ENCODE measurements around the gene RASA1.
A peak's percentile ranks its signal among the peaks of the same experiment; 100 is the strongest.

The RASA1 gene

DNA sequence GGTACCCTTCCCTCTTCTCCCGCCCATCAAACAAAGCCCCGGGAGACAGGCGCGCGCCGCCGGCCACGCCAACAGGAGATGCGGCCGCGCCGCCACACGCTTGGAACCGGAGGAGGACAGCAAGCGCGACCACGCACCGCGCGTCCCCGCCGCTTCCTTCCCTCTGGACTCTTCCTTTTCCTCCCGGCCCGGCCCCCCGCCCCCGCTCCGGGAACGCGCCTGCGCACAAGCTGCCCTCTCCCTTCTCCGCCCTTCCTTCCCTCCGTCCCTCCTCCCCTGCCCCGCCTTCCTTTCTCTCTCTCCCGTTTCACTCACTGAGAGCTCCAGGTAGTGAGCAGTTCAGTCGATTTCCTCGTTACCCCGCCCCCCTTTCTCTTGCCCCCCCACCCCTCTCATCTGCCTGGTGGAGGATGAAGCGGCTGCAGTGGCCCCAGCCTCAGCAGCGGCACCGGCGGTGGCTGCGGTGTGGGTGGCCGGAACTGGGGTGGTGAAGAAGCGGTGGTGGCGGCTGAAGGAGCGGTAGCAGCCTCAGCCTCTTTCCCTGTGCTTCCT lies at the start of gene RASA1:
RASA1 (plus strand) TSS at position 310 of the 552 bp plus-strand sequence. CDS start 569 bp downstream, outside the sequence.
- peaks cover 35% of the 10 kb centered on the region for H3K36me3 Mint-ChIP-seq (ENCODE audit: low read depth)
- peaks cover 38% of the 10 kb centered on the region for H3K4me1 Mint-ChIP-seq (ENCODE audit: low read depth)
- H3K27ac Mint-ChIP-seq = peak within 1 kb of the TSS; percentile 99
- H3K9me3 Mint-ChIP-seq = no peaks in the 10 kb centered on the region
- H3K27me3 Mint-ChIP-seq = no peaks in the 10 kb centered on the region
- H3K4me3 Mint-ChIP-seq = peak within 1 kb of the TSS; percentile 99
- peak; percentile 92 for DNase-seq

DNA sequence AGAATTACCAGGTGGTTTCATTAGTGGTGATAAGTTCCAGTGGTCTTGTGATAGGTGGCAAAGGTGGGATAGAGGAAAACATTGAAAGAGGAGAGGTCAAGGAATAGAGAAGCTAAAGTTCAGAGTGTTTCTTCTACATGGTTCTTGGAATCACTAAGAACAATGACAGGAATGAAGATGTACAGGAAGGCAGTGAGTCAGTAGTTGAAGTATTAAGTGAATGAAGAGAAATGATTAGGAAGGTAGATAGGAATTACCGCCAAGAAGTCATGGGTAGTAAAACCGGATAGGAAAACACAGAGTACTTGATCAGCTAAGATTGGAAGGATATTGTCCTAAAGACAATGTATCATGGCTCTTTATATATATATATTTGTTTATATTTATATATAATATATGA lies 37.9 kb upstream of the RASA1 start:
- no peaks in the 10 kb centered on the region for H3K9me3 Mint-ChIP-seq
- DNase-seq = no peak
- H3K36me3 Mint-ChIP-seq (ENCODE audit: low read depth) = no peaks in the 10 kb centered on the region
- peaks cover 7% of the 10 kb centered on the region for H3K4me1 Mint-ChIP-seq (ENCODE audit: low read depth)
- H3K27me3 Mint-ChIP-seq = no peaks in the 10 kb centered on the region
- no peak overlapping the region for H3K4me3 Mint-ChIP-seq
- H3K27ac Mint-ChIP-seq = no peak overlapping the region

DNA sequence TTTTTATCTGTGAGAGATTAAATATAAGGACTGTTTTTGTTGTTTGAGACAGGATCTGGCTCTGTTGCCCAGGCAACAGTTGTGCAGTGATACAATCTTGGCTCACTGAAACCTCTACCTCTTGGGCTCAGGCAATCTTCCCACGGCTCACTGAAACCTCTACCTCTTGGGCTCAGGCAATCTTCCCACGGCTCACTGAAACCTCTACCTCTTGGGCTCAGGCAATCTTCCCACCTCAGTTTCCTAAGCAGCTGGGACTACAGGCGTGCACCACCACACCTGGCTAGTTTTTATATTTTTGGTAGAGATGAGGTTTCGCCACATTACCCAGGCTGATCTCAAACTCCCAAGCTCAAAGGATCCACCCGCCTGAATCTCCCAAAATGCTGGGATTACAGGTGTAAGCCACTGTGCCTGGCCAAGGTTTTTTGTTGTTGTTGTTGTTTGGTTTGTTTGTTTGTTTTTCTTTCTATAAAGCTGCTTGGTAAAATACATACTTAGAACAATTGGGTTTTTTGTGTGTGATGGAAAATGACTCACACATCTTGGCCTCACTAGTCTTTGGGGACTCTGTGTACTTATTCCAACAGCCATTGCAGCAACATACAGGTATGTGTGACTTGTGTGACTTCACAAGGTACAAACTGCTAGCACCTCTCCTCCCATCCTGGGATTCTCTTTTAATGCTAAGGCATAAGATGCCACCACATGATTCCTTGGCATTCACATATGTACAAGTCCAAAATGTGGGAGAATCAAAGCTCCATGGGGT lies 36.5 kb upstream of the RASA1 start:
- no peak overlapping the region for H3K27ac Mint-ChIP-seq
- H3K4me3 Mint-ChIP-seq = no peak overlapping the region
- H3K9me3 Mint-ChIP-seq = no peaks in the 10 kb centered on the region
- no peaks in the 10 kb centered on the region for H3K36me3 Mint-ChIP-seq (ENCODE audit: low read depth)
- DNase-seq = no peak
- peaks cover 7% of the 10 kb centered on the region for H3K4me1 Mint-ChIP-seq (ENCODE audit: low read depth)
- no peaks in the 10 kb centered on the region for H3K27me3 Mint-ChIP-seq

DNA sequence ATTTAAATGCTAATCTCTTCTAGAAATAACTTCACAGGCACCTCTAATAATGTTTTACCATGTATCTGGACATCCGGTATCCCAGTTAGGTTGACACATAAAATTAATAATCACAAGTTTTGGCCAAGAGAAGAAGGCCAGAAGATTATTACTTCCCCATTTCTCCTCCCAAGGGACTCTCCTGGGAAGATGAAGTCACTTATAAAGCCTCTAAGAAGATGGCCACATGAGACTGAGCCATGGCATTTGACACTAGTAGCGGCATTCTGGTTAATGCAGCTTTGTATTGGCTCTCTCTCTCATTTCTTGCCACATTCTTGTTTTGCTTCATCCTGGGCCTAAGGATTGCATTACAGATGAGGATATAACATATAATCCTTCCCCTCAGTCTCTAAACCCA lies 34.5 kb upstream of the RASA1 start:
- H3K4me1 Mint-ChIP-seq (ENCODE audit: low read depth) = peaks cover 7% of the 10 kb centered on the region
- no peak overlapping the region for H3K4me3 Mint-ChIP-seq
- no peak for DNase-seq
- H3K36me3 Mint-ChIP-seq (ENCODE audit: low read depth) = no peaks in the 10 kb centered on the region
- no peaks in the 10 kb centered on the region for H3K9me3 Mint-ChIP-seq
- no peak overlapping the region for H3K27ac Mint-ChIP-seq
- H3K27me3 Mint-ChIP-seq = no peaks in the 10 kb centered on the region

DNA sequence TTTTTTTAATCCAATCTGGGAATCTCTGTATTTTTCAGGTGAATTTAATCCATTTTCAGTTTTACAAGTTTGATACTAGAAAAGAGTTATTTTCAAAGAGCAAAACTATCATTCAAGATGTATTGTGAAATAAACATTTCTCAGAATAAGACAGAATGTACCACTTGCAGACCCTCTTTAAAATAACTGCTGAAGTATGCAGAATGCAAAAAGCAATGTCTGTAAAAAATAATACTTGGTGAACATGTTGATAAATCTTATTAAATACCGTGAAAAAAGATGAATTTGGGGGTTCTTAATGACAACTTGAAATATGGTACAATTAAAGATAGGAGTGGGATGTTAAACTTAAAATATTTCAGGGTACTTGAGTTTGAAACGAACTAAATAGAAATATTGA lies 26.1 kb upstream of the RASA1 start:
- Mint-ChIP-seq H3K36me3 (ENCODE audit: low read depth) (no peaks in the 10 kb centered on the region), H3K4me3 (no peak overlapping the region), H3K27me3 (no peaks in the 10 kb centered on the region), H3K9me3 (no peaks in the 10 kb centered on the region), H3K4me1 (ENCODE audit: low read depth) (peaks cover 2% of the 10 kb centered on the region), H3K27ac (no peak overlapping the region)
- no peak for DNase-seq

DNA sequence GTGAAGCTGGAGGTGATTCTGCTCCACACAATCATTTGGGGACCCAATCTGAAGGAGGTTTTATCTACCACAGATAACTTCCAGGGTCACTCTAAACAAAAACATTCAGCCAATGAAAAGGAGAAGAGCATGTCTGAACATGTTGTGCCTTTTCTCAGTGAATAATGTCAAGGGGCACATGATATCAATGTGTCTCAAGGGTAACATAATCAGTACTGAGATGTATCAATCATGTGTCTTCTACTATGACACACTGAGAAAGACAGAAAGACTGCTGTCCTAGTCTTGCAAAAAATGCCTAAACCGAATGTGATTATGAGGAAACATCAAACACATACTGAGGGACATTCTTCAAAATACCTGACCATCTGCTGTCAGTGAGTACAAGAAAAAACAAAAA lies 25.4 kb upstream of the RASA1 start:
- H3K36me3 Mint-ChIP-seq (ENCODE audit: low read depth) = no peaks in the 10 kb centered on the region

DNA sequence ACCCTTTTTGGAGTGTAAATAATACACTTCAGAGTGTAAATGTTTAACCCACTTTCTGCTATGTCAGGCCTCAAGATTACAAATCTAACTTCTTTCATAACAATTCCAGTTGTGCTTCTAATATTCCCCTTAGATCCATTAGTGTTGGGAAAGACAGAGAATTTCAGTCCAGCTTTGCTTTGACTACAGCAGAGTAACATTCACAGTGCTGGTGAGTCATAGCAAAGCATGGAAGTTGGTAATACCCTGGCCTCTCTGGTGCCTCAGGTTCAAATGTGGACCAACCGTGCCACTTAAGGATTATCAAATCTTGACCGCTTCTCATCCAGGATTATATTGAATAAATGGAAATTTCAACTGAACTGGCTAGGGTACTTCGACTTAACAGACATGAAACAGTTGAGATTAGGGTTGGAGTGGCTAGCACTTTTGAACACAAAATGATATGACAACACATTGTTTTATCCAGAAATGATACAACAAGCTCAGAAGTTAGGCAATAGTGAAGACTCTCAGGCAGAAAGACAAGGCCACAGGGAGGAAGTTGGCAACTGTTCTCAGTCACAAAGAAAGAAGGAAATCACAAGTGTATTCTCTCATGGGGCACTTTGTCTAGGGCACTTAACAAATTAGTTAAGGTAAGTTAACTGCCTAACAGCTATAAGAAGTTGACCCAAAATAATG lies 24.4 kb upstream of the RASA1 start:
- DNase-seq = no peak
- peaks cover 2% of the 10 kb centered on the region for H3K4me1 Mint-ChIP-seq (ENCODE audit: low read depth)

More for the DNA sequence above, 25.4 kb upstream of the RASA1 start:
- Mint-ChIP-seq H3K4me3 (no peak overlapping the region), H3K27ac (no peak overlapping the region), H3K27me3 (no peaks in the 10 kb centered on the region), H3K9me3 (no peaks in the 10 kb centered on the region), H3K4me1 (ENCODE audit: low read depth) (peaks cover 2% of the 10 kb centered on the region)
- no peak for DNase-seq

DNA sequence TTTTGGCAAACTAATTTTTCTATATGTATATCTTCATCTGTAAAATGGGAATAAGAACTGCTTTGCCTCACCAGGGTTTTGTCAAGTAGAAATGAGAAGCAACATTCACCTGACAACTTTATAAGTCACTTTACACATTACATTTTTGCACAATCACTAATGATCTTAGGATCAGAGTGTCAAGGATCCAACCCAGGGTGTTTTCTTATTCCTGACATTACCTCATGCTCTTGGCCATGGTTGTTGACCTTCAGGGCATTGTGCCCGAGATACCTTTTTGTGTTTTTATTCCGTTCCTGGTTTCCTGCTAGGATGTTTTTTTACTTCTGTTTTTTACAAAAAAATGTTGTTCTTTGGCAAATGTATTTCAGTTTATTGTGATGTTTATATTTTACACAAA lies 22.2 kb upstream of the RASA1 start:
- no peak overlapping the region for H3K4me3 Mint-ChIP-seq
- no peak for DNase-seq
- no peaks in the 10 kb centered on the region for H3K36me3 Mint-ChIP-seq (ENCODE audit: low read depth)
- peaks cover 2% of the 10 kb centered on the region for H3K4me1 Mint-ChIP-seq (ENCODE audit: low read depth)
- no peak overlapping the region for H3K27ac Mint-ChIP-seq
- H3K9me3 Mint-ChIP-seq = no peaks in the 10 kb centered on the region
- H3K27me3 Mint-ChIP-seq = no peaks in the 10 kb centered on the region

More for the DNA sequence above, 24.4 kb upstream of the RASA1 start:
- no peak overlapping the region for H3K4me3 Mint-ChIP-seq
- H3K27ac Mint-ChIP-seq = no peak overlapping the region
- H3K36me3 Mint-ChIP-seq (ENCODE audit: low read depth) = no peaks in the 10 kb centered on the region
- H3K9me3 Mint-ChIP-seq = no peaks in the 10 kb centered on the region
- no peaks in the 10 kb centered on the region for H3K27me3 Mint-ChIP-seq

DNA sequence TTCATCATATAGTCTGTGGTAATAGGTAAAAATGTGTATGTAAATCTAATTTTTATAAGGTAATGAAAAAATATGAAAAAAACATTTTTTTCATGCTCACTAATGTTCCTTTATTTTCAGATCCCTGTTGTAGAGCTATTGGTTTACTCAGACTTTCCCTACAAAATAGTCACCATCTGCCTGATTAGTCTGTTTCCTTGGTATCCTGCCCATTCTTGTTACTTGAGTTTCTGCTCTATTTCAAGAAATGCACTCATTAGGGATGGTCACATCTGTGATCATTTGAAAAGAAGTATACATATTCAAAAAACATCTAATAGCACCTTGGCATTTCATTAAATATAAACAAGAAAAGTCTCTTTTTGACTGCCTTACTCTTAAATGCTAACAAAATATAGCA lies 21.6 kb upstream of the RASA1 start:
- H3K4me1 Mint-ChIP-seq (ENCODE audit: low read depth) = peaks cover 2% of the 10 kb centered on the region
- no peaks in the 10 kb centered on the region for H3K36me3 Mint-ChIP-seq (ENCODE audit: low read depth)
- no peak overlapping the region for H3K4me3 Mint-ChIP-seq
- DNase-seq = no peak
- H3K27ac Mint-ChIP-seq = no peak overlapping the region
- no peaks in the 10 kb centered on the region for H3K9me3 Mint-ChIP-seq
- H3K27me3 Mint-ChIP-seq = no peaks in the 10 kb centered on the region

DNA sequence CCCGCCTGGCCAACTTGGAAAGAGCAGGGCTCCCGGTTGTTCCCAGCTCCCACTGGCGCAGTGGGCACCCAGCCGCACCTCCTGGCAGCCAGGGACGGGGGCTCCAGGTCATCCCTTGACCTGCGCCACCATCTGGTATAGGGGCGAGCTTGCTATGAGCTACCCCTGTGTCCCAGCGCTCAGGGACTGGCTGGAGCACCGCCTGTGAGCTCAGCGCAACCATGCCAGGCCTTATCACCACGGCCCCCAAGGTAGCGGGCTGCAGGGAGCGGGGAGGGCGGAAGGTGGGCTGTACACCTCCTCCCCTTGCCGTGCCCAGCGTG lies 15.4 kb upstream of the RASA1 start:
- H3K27me3 Mint-ChIP-seq = no peaks in the 10 kb centered on the region
- no peak for DNase-seq
- no peak overlapping the region for H3K27ac Mint-ChIP-seq
- H3K9me3 Mint-ChIP-seq = no peaks in the 10 kb centered on the region
- no peaks in the 10 kb centered on the region for H3K4me1 Mint-ChIP-seq (ENCODE audit: low read depth)
- no peaks in the 10 kb centered on the region for H3K36me3 Mint-ChIP-seq (ENCODE audit: low read depth)
- H3K4me3 Mint-ChIP-seq = no peak overlapping the region

DNA sequence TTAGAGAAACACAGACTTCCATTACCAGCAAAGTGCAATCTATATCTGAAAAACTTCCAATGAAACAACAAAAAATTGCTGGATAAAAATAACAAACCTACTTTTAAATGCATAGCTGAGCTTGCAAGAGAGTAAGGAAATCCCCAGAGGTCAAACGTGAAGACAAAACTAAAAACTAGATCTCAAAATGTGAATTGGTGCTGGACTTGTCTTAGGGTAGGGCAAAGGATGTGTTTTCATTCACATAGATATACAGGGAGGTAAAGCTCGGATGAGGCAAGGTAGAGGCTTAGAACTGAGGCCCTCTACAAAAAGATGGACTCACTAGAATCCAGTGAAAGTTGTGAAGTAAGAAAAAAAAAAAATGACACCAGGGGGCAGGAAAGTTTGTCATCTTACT lies 13.6 kb upstream of the RASA1 start:
- H3K4me1 Mint-ChIP-seq (ENCODE audit: low read depth) = peaks cover 4% of the 10 kb centered on the region
- no peaks in the 10 kb centered on the region for H3K36me3 Mint-ChIP-seq (ENCODE audit: low read depth)
- H3K4me3 Mint-ChIP-seq = no peak overlapping the region
- no peaks in the 10 kb centered on the region for H3K27me3 Mint-ChIP-seq
- H3K27ac Mint-ChIP-seq = no peak overlapping the region
- H3K9me3 Mint-ChIP-seq = no peaks in the 10 kb centered on the region
- no peak for DNase-seq

DNA sequence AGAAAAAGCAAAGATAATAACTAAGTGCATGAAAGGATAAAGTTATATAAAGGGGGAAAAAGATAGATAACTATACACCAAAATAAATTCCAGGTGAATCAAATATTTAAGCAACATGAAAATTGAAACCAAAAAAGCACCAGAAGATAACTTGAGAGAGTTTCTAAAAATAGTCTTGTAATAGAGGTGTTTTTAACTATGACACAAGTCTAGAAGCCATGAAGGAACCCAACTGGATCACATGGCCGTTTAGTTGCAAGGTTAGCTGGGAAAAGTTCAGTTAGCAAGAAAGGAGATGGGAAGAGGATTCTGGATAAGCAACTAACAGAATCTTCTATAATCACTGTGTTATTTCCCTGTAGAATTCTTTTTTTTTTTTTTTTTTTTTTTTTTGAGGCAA lies 9.2 kb upstream of the RASA1 start:
- no peak overlapping the region for H3K27ac Mint-ChIP-seq
- no peaks in the 10 kb centered on the region for H3K27me3 Mint-ChIP-seq
- no peaks in the 10 kb centered on the region for H3K36me3 Mint-ChIP-seq (ENCODE audit: low read depth)
- no peak for DNase-seq
- H3K9me3 Mint-ChIP-seq = no peaks in the 10 kb centered on the region
- peaks cover 12% of the 10 kb centered on the region for H3K4me1 Mint-ChIP-seq (ENCODE audit: low read depth)
- H3K4me3 Mint-ChIP-seq = no peak overlapping the region

DNA sequence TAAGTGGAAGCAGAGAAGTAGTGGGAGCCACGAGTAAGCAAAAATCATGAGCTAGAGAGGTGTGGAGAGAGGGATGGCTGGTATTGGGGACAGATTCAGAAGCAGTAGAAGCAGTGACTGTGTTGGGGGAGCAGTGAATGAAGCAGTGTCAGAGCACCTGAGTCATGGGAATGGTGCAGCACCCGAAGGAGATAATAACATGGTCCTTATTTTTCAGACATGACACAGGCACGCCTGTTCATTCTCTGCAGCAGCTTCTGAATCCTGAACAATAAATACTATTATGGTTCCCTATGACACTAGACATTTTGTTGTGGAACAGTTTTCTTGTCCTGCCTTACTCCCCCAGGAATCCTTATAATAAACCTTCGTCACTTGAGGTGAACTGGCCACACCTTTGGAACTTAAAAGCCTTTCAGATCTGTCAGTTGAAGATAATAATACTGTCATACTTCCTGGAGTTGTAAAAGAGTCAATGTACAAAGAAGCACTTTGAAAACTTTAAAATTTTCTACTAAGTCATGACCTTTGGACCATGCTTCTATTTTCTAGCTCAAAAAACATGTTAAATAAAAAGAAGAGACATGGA lies 7.0 kb upstream of the RASA1 start:
- no peaks in the 10 kb centered on the region for H3K36me3 Mint-ChIP-seq (ENCODE audit: low read depth)
- H3K27ac Mint-ChIP-seq = peak overlapping the region; percentile 20
- H3K27me3 Mint-ChIP-seq = no peaks in the 10 kb centered on the region
- no peak overlapping the region for H3K4me3 Mint-ChIP-seq
- no peak for DNase-seq
- no peaks in the 10 kb centered on the region for H3K9me3 Mint-ChIP-seq
- H3K4me1 Mint-ChIP-seq (ENCODE audit: low read depth) = peaks cover 13% of the 10 kb centered on the region

DNA sequence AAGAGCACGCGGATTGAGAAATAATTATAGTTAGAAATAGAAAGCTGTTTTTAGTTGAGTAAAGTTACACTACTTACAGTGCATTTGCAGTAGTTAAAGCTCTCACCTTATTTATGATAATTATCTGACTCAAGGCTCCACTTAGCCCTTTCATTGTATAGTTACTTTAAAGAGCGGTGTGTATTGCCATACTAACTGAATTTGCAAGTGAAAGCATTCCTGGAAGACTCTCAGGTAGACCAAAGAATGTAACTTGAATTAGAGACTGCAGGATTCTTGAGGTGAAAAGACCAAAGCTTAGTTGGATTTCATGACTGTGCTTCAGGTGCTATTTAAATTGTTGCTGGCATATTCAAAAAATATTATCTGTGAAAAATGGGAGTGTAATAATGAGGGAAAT lies 4.2 kb upstream of the RASA1 start:
- H3K27me3 Mint-ChIP-seq = no peaks in the 10 kb centered on the region
- no peak overlapping the region for H3K4me3 Mint-ChIP-seq
- peaks cover 22% of the 10 kb centered on the region for H3K4me1 Mint-ChIP-seq (ENCODE audit: low read depth)
- H3K36me3 Mint-ChIP-seq (ENCODE audit: low read depth) = peaks cover 11% of the 10 kb centered on the region
- H3K27ac Mint-ChIP-seq = no peak overlapping the region
- no peak for DNase-seq
- H3K9me3 Mint-ChIP-seq = no peaks in the 10 kb centered on the region

Data from activated T-cell treated with anti-CD3 and anti-CD28 coated beads, Interleukin-2, amount 50 U/mL, for 24 hours (primary cell).